ENCODE data around the gene PIGS. TPM values are rescaled to one million over a fixed set of nuclear protein-coding genes. Genes with fewer than 3 reads are reported as not detected.
A peak's percentile ranks its signal among the peaks of the same experiment; 100 is the strongest.

The PIGS gene
- total and polyA plus RNA-seq, 2 of the 4 experiments (the other 2 are of a cell fraction): 28.7 to 78.9 TPM

GRCh38 chr17:28575126-28575795, 3.9 kb upstream of the PIGS start:
- POLR2A ChIA-PET (ENCODE audit: unreplicated experiment): no interaction called here
- Histone ChIP-seq H3K9me1 (ENCODE audit: insufficient read depth, low read length) (peaks cover 11% of the 10 kb centered on the region), H3K4ac (ENCODE audit: low read depth, low read length) (no peak overlapping the region), H2BK120ac (ENCODE audit: low read depth, low read length) (no peak overlapping the region), H2BK15ac (ENCODE audit: low read depth, low read length) (no peak overlapping the region), H3K9me3 (ENCODE audit: control insufficient read depth, insufficient read depth, low read length) (no peaks in the 10 kb centered on the region), H3K23ac (ENCODE audit: low read depth, low read length) (no peak overlapping the region), H3K18ac (ENCODE audit: low read depth, low read length) (no peak overlapping the region), H3K27ac (ENCODE audit: insufficient read depth, low read length) (no peak overlapping the region), H3K9ac (ENCODE audit: low read depth, low read length) (no peak overlapping the region), H3K14ac (replicated peaks; ENCODE audit: low read depth, low read length) (no peak overlapping the region), H3K4me1 (ENCODE audit: control insufficient read depth, insufficient read depth, low read length) (peaks cover 6% of the 10 kb centered on the region; the same call in 1 of the 2 replicates), H3K79me1 (ENCODE audit: low read depth in 1 of 2, low read length in 2 of 2) (peaks cover 10 to 20% of the 10 kb centered on the region in 2 experiments), H3K4me3 (ENCODE audit: insufficient read depth, low read depth, low read length) (no peak overlapping the region), H3K27me3 (ENCODE audit: control insufficient read depth, insufficient read depth, low read length) (no peaks in the 10 kb centered on the region), H2BK5ac (ENCODE audit: low read depth, low read length, poor library complexity, severe bottlenecking) (no peak overlapping the region), H3K56ac (ENCODE audit: extremely low read depth, insufficient read depth, low read length) (no peak overlapping the region), H2AFZ (replicated peaks; ENCODE audit: low read length, poor library complexity) (no peak overlapping the region), H3K4me2 (ENCODE audit: low read depth, low read length) (no peak overlapping the region), H4K20me1 (ENCODE audit: insufficient read depth, low read length) (peaks cover 5% of the 10 kb centered on the region; the same call in 1 of the 2 replicates), H4K91ac (ENCODE audit: insufficient read depth, low read depth, low read length) (no peak overlapping the region), H2BK20ac (ENCODE audit: low read depth, low read length) (no peak overlapping the region), H2AK9ac (replicated peaks; ENCODE audit: low read depth, low read length, poor library complexity) (peak overlapping the region; percentile 34), H4K5ac (ENCODE audit: low read depth, low read length) (no peak overlapping the region), H4K8ac (ENCODE audit: low read depth in 2 of 2, low read length in 2 of 2) (no peak overlapping the region), H3K36me3 (ENCODE audit: control insufficient read depth, insufficient read depth, low read length) (peaks cover 23% of the 10 kb centered on the region), H2AK5ac (ENCODE audit: low read depth, low read length) (no peak overlapping the region)
- ATAC-seq (ENCODE audit: low read depth): no peak
- in situ Hi-C loops (cut with MboI; ENCODE audit: low sequenced_read_pairs) (no loop called here), dilution Hi-C loops (cut with HindIII; ENCODE audit: low sequenced_read_pairs, unreplicated experiment) (no loop called here), intact Hi-C loops (cut with micrococcal nuclease) (no loop called here)
- no TSS peak for BruUV-seq (replicated peaks)
- CTCF ChIA-PET: no interaction called here
- TF ChIP-seq CTCF (conservative IDR thresholded peaks at IDR 0.05; ENCODE audit: low read depth, low read length) (0 out of 2 replicates have a peak, but pooled peaks have one; percentile 14), RFX5 (IDR thresholded peaks at IDR 0.05; ENCODE audit: low read depth, low read length) (no peak)
- no peak for DNase-seq
- WGBS, 2 experiments (ENCODE audit: extremely low coverage in 2 of 2, insufficient read length in 1 of 2): 95% methylated on average over 7 of the region's 14 CpGs; no CpG with 5 or more reads in 1 of the 2 experiments

Measured in IMR-90 (cell line).